ENCODE measurements around the gene THAP6.

GRCh38 chr4:75565481-75565880 lies 51.2 kb downstream of the THAP6 start:
- no peak for TF ChIP-seq MAX (IDR thresholded peaks at IDR 0.05)
- no peak for TF ChIP-seq POLR2AphosphoS5 (IDR thresholded peaks at IDR 0.05; ENCODE audit: low read depth, low read length)
- no peak for TF ChIP-seq POLR2A (IDR thresholded peaks at IDR 0.05; ENCODE audit: control extremely low read depth in 1 of 2, low read depth in 2 of 2, low read length in 2 of 2)
- TF ChIP-seq SIRT6 (IDR thresholded peaks at IDR 0.05; ENCODE audit: low read length): no peak
- no peak for TF ChIP-seq NANOG (IDR thresholded peaks at IDR 0.05; ENCODE audit: insufficient read depth, low read depth, low read length, poor library complexity, severe bottlenecking)
- TF ChIP-seq JUND (IDR thresholded peaks at IDR 0.05; ENCODE audit: low read length): no peak
- no peak for TF ChIP-seq SP1 (IDR thresholded peaks at IDR 0.05; ENCODE audit: low read depth, low read length)
- no peak for TF ChIP-seq CTCF (IDR thresholded peaks at IDR 0.05; ENCODE audit: control extremely low read depth in 1 of 3, insufficient read depth in 1 of 3, low read depth in 1 of 3, low read length in 3 of 3)
- no peak for TF ChIP-seq SIN3A (conservative IDR thresholded peaks at IDR 0.05 in 1 of 2, IDR thresholded peaks at IDR 0.05 in 1 of 2; ENCODE audit: low read depth in 1 of 2, low read length in 2 of 2)
- no peak for TF ChIP-seq CHD2 (IDR thresholded peaks at IDR 0.05; ENCODE audit: low read length)
- TF ChIP-seq CHD7 (IDR thresholded peaks at IDR 0.05; ENCODE audit: insufficient replicate concordance, low read length): no peak
- no peak for TF ChIP-seq ASH2L (IDR thresholded peaks at IDR 0.05; ENCODE audit: low read length)
- no peak for TF ChIP-seq MAFK (IDR thresholded peaks at IDR 0.05; ENCODE audit: low read depth, low read length)
